ENCODE measurements around the gene MRRF. TPM values are rescaled to one million over a fixed set of nuclear protein-coding genes. Genes with fewer than 3 reads are reported as not detected.
A peak's percentile ranks its signal among the peaks of the same experiment; 100 is the strongest.

The MRRF gene
- total RNA-seq, 1 experiment from 2014 or later: 42.3 TPM

GRCh38 chr9:122221183-122221811 lies 43.4 kb upstream of the MRRF start (continued):
- no peak for TF ChIP-seq MXD4 (CRISPR knock-in tag; IDR thresholded peaks at IDR 0.05; ENCODE audit: borderline replicate concordance)
- TF ChIP-seq GTF2I (CRISPR knock-in tag; conservative IDR thresholded peaks at IDR 0.05): no peak
- TF ChIP-seq HMGXB4 (CRISPR knock-in tag; IDR thresholded peaks at IDR 0.05): no peak
- no peak for TF ChIP-seq NFE2L1 (CRISPR knock-in tag; IDR thresholded peaks at IDR 0.05)
- peak; percentile 35; the same call in 1 of the 2 replicates for TF ChIP-seq SP1 (CRISPR knock-in tag; conservative IDR thresholded peaks at IDR 0.05)
- TF ChIP-seq IRF2 (CRISPR knock-in tag; IDR thresholded peaks at IDR 0.05; ENCODE audit: borderline replicate concordance, low read depth): no peak
- no peak for TF ChIP-seq FOXP1 (CRISPR knock-in tag; IDR thresholded peaks at IDR 0.05; ENCODE audit: borderline replicate concordance)
- TF ChIP-seq NFYB (CRISPR knock-in tag; conservative IDR thresholded peaks at IDR 0.05; ENCODE audit: low read depth): no peak
- TF ChIP-seq CDX4 (CRISPR knock-in tag; IDR thresholded peaks at IDR 0.05; ENCODE audit: borderline replicate concordance): no peak
- no peak for TF ChIP-seq HMGA2 (CRISPR knock-in tag; IDR thresholded peaks at IDR 0.05)
- no peak for TF ChIP-seq ATF2 (CRISPR knock-in tag; IDR thresholded peaks at IDR 0.05; ENCODE audit: borderline replicate concordance, low read depth)
- TF ChIP-seq, protein P1, sequence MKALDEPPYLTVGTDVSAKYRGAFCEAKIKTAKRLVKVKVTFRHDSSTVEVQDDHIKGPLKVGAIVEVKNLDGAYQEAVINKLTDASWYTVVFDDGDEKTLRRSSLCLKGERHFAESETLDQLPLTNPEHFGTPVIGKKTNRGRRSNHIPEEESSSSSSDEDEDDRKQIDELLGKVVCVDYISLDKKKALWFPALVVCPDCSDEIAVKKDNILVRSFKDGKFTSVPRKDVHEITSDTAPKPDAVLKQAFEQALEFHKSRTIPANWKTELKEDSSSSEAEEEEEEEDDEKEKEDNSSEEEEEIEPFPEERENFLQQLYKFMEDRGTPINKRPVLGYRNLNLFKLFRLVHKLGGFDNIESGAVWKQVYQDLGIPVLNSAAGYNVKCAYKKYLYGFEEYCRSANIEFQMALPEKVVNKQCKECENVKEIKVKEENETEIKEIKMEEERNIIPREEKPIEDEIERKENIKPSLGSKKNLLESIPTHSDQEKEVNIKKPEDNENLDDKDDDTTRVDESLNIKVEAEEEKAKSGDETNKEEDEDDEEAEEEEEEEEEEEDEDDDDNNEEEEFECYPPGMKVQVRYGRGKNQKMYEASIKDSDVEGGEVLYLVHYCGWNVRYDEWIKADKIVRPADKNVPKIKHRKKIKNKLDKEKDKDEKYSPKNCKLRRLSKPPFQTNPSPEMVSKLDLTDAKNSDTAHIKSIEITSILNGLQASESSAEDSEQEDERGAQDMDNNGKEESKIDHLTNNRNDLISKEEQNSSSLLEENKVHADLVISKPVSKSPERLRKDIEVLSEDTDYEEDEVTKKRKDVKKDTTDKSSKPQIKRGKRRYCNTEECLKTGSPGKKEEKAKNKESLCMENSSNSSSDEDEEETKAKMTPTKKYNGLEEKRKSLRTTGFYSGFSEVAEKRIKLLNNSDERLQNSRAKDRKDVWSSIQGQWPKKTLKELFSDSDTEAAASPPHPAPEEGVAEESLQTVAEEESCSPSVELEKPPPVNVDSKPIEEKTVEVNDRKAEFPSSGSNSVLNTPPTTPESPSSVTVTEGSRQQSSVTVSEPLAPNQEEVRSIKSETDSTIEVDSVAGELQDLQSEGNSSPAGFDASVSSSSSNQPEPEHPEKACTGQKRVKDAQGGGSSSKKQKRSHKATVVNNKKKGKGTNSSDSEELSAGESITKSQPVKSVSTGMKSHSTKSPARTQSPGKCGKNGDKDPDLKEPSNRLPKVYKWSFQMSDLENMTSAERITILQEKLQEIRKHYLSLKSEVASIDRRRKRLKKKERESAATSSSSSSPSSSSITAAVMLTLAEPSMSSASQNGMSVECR (CRISPR knock-in tag; IDR thresholded peaks at IDR 0.05; ENCODE audit: borderline replicate concordance): no peak
- TF ChIP-seq ZNF317 (CRISPR knock-in tag; IDR thresholded peaks at IDR 0.05; ENCODE audit: borderline replicate concordance, low read depth): no peak
- no peak; the same call in 1 of the 2 replicates for TF ChIP-seq JUN (CRISPR knock-in tag; IDR thresholded peaks at IDR 0.05)
- TF ChIP-seq, protein P2, sequence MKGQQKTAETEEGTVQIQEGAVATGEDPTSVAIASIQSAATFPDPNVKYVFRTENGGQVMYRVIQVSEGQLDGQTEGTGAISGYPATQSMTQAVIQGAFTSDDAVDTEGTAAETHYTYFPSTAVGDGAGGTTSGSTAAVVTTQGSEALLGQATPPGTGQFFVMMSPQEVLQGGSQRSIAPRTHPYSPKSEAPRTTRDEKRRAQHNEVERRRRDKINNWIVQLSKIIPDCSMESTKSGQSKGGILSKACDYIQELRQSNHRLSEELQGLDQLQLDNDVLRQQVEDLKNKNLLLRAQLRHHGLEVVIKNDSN (CRISPR knock-in tag; IDR thresholded peaks at IDR 0.05): no peak
- 0 out of 2 replicates have a peak, but pooled peaks have one; percentile 34 for TF ChIP-seq TP53 (CRISPR knock-in tag; IDR thresholded peaks at IDR 0.05)
- TF ChIP-seq ZNF396 (CRISPR knock-in tag; IDR thresholded peaks at IDR 0.05; ENCODE audit: borderline replicate concordance): no peak
- TF ChIP-seq, protein P3, sequence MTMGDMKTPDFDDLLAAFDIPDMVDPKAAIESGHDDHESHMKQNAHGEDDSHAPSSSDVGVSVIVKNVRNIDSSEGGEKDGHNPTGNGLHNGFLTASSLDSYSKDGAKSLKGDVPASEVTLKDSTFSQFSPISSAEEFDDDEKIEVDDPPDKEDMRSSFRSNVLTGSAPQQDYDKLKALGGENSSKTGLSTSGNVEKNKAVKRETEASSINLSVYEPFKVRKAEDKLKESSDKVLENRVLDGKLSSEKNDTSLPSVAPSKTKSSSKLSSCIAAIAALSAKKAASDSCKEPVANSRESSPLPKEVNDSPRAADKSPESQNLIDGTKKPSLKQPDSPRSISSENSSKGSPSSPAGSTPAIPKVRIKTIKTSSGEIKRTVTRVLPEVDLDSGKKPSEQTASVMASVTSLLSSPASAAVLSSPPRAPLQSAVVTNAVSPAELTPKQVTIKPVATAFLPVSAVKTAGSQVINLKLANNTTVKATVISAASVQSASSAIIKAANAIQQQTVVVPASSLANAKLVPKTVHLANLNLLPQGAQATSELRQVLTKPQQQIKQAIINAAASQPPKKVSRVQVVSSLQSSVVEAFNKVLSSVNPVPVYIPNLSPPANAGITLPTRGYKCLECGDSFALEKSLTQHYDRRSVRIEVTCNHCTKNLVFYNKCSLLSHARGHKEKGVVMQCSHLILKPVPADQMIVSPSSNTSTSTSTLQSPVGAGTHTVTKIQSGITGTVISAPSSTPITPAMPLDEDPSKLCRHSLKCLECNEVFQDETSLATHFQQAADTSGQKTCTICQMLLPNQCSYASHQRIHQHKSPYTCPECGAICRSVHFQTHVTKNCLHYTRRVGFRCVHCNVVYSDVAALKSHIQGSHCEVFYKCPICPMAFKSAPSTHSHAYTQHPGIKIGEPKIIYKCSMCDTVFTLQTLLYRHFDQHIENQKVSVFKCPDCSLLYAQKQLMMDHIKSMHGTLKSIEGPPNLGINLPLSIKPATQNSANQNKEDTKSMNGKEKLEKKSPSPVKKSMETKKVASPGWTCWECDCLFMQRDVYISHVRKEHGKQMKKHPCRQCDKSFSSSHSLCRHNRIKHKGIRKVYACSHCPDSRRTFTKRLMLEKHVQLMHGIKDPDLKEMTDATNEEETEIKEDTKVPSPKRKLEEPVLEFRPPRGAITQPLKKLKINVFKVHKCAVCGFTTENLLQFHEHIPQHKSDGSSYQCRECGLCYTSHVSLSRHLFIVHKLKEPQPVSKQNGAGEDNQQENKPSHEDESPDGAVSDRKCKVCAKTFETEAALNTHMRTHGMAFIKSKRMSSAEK (CRISPR knock-in tag; IDR thresholded peaks at IDR 0.05; ENCODE audit: borderline replicate concordance): no peak
- TF ChIP-seq NFATC4 (CRISPR knock-in tag; IDR thresholded peaks at IDR 0.05): no peak
- TF ChIP-seq, protein P4, sequence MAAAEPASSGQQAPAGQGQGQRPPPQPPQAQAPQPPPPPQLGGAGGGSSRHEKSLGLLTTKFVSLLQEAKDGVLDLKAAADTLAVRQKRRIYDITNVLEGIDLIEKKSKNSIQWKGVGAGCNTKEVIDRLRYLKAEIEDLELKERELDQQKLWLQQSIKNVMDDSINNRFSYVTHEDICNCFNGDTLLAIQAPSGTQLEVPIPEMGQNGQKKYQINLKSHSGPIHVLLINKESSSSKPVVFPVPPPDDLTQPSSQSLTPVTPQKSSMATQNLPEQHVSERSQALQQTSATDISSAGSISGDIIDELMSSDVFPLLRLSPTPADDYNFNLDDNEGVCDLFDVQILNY (CRISPR knock-in tag; IDR thresholded peaks at IDR 0.05): no peak
- TF ChIP-seq ZNF219 (CRISPR knock-in tag; IDR thresholded peaks at IDR 0.05; ENCODE audit: borderline replicate concordance): no peak
- no peak for TF ChIP-seq ZNF423 (CRISPR knock-in tag; IDR thresholded peaks at IDR 0.05)
- TF ChIP-seq, protein P5, sequence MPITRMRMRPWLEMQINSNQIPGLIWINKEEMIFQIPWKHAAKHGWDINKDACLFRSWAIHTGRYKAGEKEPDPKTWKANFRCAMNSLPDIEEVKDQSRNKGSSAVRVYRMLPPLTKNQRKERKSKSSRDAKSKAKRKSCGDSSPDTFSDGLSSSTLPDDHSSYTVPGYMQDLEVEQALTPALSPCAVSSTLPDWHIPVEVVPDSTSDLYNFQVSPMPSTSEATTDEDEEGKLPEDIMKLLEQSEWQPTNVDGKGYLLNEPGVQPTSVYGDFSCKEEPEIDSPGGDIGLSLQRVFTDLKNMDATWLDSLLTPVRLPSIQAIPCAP (CRISPR knock-in tag; IDR thresholded peaks at IDR 0.05): no peak
